GM18868 (cell line): ENCODE data around the gene PRR20D.
"Not testable (repeated sequence)": the region's sequence is repeated elsewhere in the genome, so short reads cannot be mapped to it uniquely, and the experiment has no call there.

ENCODE experiments used
- ATAC-seq: cut with Tn5 transposase; IDR thresholded peaks from one replicate; pipeline ENCODE4 v1.9.1; 2021; ENCODE audit warnings: mild to moderate bottlenecking, moderate library complexity; ENCODE audit not compliant: unreplicated experiment

PRR20D gene

DNA sequence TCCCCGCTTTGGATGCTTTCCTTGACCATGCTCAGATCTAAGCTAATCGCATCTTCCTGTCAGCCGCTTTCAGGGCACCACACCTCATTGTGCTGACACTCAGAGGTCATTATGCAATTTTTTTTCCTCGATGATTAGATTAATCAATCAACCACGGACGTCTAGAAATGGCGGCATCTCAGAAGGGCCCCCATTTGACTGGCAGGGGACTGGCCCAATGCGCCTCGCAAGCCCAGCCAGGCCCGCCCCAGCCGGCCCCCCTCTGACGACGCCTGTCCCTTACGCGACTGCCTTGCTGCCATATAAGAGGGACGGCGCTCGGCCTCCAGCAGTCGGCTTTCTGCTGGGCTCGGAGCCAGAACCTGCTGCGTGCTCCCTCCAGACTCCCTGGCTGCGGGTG is at the start of gene PRR20D:
Gene PRR20D (plus strand): TSS at position 301 of the 400 bp plus-strand sequence. CDS start 387 bp downstream, outside the sequence.
- ATAC-seq: not testable (repeated sequence)

DNA sequence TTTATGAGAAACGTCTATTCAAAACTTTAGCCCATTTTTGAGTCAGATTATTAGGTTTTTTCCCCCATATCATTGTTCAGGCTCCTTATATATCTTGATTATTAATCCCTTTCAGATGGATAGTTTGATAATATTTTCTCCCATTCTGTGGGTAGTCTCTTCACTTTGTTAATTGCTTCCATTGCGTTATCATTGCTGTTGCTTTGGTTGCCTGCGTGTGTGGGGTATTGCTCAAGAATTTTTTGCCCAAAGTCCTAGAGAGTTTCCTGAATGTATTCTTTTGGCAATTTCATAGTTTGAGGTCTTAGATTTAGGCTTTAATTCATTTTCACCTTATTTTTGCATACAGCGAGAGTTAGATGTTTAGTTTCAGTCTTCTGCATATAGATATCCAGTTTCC is 45.5 kb upstream of the PRR20D start:
- ATAC-seq: no peak

DNA sequence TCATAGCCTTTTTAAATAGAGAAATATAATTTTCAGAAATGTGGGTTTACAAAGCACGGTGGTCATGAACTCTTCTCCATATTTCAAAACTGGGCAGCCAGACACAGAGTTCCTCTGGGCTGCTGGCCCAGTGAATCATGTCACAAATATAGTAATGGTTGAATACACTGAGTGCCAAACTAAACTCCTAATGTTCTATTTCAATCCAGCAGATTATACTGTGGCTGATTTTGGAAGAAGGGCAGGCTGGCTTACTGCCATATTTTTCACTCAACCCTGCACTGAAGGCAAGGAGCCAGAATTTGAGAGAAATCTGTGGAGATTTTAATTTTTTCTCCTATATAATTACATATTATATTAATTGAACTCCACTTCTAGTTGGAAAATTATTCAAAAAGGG is 36.8 kb upstream of the PRR20D start:
- no peak for ATAC-seq

DNA sequence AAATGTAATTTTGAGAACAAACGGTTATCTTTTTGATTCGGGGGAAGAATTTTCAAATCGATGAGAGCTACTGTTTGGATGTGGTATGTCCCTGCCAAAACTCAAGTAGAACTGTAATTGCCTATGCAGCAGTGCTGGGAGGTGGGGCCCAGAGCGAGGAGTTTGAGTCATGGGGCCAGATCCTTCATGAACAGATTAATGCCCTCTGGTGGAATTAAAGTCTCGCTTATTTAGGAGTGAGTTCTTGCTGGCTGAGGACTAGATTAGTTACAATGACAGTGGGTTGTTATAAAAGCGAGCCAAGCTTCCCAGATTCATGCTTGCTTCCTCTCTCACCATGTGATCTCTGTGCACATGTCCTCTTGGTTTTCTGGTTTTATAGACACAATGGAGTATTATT is 31.5 kb upstream of the PRR20D start:
- ATAC-seq: no peak

DNA sequence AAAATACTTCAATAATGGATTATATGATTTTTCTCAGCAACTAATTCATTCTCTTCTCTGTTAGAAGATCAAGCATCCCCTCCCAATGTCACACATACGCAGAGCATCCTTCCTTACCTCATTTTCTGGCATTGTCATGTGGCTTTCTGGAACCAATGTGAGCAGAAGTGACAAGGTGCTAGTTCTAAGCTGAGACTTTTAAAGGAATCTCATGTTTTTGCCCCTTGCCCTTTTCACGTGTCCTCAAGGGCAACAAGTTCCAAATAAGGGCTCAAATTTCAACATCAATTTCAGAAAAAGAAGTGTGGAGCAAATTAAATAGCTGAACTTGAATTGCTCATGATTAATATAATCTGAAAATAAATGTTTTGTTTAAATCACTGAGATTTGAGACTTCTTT is 24.3 kb upstream of the PRR20D start:
- no peak for ATAC-seq

DNA sequence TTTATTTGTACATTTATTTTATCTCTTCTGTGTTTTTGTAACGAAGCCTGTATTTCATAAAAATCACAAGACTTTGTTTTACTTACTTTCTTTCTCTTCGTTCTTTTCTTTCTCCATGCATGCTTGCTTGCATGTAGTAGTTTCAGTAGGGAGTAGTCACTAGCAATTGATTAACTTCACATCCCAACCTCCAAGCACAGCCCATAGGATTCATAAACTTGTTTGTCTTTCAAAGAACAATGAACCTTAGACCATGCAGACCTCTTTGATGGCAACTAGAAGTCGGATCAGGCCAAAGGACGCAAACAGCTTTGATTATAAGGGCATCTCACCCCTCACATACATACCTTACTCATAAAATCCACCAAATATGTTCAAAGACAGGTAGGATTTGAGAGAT is 22.8 kb upstream of the PRR20D start:
- no peak for ATAC-seq

DNA sequence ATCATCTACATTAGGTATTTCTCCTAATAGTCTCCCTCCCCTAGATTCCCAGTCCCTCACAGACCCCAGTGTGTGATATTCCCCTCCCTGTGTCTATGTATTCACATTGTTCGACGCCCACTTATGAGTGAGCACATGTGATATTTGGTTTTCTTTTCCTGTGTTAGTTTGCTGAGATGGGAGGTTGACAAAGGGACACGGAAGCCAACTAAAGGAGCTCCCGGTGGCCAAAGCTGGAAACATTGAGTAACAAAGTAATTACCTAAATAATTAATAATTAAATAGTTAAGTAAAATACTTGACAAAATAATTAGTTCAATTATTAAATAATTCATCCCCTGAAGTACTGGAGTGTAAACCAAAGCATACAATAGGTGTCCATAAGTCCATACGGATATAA is 21.4 kb upstream of the PRR20D start:
- ATAC-seq: no peak

DNA sequence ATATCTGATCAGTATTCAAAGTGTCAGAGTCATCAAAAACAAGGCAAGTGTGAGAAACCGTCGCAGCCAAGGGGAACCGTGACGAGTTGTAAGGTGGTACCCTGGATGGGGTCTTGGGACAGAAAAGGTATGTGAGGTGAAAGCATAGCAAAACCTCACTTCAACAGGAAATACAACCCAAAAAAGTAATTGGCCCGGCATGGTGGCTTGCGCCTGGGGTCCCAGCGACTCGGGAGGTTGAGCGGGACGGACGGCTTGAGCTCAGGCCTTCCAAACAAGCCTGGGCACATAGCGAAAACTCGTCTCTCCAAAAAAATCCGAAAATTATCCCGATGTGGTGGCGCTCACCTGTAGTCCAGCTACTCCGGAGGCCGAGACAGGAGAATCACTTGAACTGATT is 20.7 kb upstream of the PRR20D start:
- ATAC-seq: not testable (repeated sequence)

DNA sequence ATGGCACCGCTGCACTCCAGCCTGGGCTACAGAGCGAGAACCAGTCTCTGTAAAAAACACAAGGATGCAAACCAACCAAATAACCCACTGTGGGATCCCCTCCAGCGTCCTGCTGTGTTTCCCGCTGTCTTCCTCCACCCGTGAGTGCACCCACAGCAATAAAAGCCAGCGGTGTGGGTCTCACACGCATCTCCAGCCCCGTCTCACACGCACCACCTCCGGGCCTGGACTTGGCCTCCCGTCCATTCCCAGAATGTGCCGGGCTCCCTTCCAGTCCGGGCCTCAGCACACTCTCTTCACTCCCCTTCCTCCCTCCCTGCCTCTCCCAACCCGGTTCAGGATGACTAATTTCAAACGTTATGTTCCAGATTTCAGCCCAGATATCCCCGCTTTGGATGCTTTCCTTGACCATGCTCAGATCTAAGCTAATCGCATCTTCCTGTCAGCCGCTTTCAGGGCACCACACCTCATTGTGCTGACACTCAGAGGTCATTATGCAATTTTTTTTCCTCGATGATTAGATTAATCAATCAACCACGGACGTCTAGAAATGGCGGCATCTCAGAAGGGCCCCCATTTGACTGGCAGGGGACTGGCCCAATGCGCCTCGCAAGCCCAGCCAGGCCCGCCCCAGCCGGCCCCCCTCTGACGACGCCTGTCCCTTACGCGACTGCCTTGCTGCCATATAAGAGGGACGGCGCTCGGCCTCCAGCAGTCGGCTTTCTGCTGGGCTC is 20.0 kb upstream of the PRR20D start, which contains the start of gene PRR20A:
Gene PRR20A (plus strand): TSS at position 684 of the 734 bp plus-strand sequence. CDS start 387 bp downstream, outside the sequence.
- ATAC-seq: not testable (repeated sequence)

DNA sequence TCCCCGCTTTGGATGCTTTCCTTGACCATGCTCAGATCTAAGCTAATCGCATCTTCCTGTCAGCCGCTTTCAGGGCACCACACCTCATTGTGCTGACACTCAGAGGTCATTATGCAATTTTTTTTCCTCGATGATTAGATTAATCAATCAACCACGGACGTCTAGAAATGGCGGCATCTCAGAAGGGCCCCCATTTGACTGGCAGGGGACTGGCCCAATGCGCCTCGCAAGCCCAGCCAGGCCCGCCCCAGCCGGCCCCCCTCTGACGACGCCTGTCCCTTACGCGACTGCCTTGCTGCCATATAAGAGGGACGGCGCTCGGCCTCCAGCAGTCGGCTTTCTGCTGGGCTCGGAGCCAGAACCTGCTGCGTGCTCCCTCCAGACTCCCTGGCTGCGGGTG is 13.2 kb upstream of the PRR20D start, which contains the start of gene PRR20B:
Gene PRR20B (plus strand): TSS at position 301 of the 400 bp plus-strand sequence. CDS start 387 bp downstream, outside the sequence.
- ATAC-seq: not testable (repeated sequence)

DNA sequence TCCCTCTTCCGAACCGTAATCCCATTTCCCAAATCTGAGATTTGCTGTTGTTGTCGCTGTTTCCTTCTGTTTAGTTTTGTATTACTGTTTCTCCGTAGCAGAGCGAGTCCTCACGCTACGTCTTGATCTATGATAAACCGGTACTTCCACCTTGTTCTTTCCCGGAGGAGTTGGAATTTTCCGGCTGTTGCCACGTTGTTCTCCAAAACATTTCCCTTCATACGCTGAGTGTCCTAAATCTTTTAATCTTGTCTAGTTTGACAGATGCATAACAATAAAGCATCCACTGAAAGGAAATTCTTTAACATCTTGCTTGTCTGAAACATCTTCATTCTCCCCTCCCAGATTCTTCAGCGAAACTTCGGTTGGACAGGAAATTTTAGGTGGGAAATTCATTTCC is 12.3 kb upstream of the PRR20D start:
- ATAC-seq: not testable (repeated sequence)

DNA sequence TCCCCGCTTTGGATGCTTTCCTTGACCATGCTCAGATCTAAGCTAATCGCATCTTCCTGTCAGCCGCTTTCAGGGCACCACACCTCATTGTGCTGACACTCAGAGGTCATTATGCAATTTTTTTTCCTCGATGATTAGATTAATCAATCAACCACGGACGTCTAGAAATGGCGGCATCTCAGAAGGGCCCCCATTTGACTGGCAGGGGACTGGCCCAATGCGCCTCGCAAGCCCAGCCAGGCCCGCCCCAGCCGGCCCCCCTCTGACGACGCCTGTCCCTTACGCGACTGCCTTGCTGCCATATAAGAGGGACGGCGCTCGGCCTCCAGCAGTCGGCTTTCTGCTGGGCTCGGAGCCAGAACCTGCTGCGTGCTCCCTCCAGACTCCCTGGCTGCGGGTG is 6.7 kb upstream of the PRR20D start, which contains the start of gene PRR20C:
Gene PRR20C (plus strand): TSS at position 301 of the 400 bp plus-strand sequence. CDS start 387 bp downstream, outside the sequence.
- ATAC-seq: not testable (repeated sequence)

DNA sequence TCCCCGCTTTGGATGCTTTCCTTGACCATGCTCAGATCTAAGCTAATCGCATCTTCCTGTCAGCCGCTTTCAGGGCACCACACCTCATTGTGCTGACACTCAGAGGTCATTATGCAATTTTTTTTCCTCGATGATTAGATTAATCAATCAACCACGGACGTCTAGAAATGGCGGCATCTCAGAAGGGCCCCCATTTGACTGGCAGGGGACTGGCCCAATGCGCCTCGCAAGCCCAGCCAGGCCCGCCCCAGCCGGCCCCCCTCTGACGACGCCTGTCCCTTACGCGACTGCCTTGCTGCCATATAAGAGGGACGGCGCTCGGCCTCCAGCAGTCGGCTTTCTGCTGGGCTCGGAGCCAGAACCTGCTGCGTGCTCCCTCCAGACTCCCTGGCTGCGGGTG is 6.5 kb downstream of the PRR20D start, which contains the start of gene PRR20E:
Gene PRR20E (plus strand): TSS at position 301 of the 400 bp plus-strand sequence. CDS start 387 bp downstream, outside the sequence.
- ATAC-seq: not testable (repeated sequence)

DNA sequence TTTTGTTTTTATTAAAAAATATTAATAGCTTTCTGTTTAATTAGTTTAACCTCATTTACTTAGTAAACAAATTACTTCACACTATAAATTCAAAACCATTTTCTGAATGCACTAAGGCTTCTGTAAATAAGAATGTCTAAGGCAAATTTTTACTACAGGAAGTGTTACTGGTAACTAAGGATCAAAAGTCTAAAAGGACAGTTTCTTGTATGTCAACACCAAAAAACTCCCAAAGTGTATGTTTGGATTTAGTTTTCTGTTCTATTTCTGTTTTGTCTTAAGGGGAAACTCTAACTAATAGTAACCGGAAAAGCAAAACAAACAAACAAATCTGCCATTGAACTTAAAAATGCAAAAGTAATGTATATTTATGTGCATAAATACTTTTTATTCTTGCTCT is 31.2 kb downstream of the PRR20D start:
- ATAC-seq: no peak

DNA sequence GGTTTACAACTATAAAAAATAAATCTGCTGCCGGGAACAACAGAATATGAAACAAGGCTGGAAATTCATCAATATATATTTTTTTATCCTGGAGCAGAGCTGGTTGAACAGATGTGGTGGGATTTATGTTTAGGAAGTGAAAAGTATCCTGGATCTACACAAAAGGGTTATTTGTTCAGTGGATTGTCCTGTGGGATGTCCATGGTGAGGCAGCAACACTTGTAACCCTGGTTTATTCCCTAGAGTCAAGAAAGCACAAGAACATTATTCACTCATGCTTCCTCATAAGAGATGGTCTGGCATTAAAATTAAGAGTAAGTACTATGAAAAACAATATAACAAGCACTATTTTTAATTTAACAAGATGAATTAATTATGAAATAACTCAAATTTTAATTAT is 52.6 kb downstream of the PRR20D start:
- ATAC-seq: no peak
